Measurements from ENCODE around the gene SOX8.

Gene SOX8

GRCh38 chr16:1010815-1011214, 29.2 kb downstream of the SOX8 start:
- no peak for DNase-seq

GRCh38 chr16:1011316-1012082, 29.9 kb downstream of the SOX8 start:
- no peak for DNase-seq

GRCh38 chr16:1012135-1012534, 30.6 kb downstream of the SOX8 start:
- no peak for DNase-seq

GRCh38 chr16:1012722-1013592, 31.4 kb downstream of the SOX8 start:
- DNase-seq, result no peak

GRCh38 chr16:1013593-1013900, 32.0 kb downstream of the SOX8 start:
- DNase-seq, result no peak

GRCh38 chr16:1014221-1014620, 32.7 kb downstream of the SOX8 start:
- no peak for DNase-seq

- no peak for DNase-seq
These were observed 33.4 kb downstream of the SOX8 start for GRCh38 chr16:1014771-1015495.

- no peak for DNase-seq
These were observed 37.1 kb downstream of the SOX8 start for GRCh38 chr16:1018447-1019198.

- DNase-seq, result no peak
These were observed 37.9 kb downstream of the SOX8 start for GRCh38 chr16:1019231-1020090.

GRCh38 chr16:1020091-1020399, 38.5 kb downstream of the SOX8 start:
- DNase-seq, result no peak

GRCh38 chr16:1020591-1020990, 39.0 kb downstream of the SOX8 start:
- no peak for DNase-seq

GRCh38 chr16:1021553-1022160, 40.1 kb downstream of the SOX8 start:
- DNase-seq, result no peak

- no peak for DNase-seq
These were observed 40.9 kb downstream of the SOX8 start for GRCh38 chr16:1022466-1022865.

- DNase-seq, result no peak
These were observed 42.6 kb downstream of the SOX8 start for GRCh38 chr16:1024138-1024537.

- peak; percentile 9 for DNase-seq
These were observed 43.7 kb downstream of the SOX8 start for GRCh38 chr16:1025183-1025809.

GRCh38 chr16:1026057-1026783, 44.6 kb downstream of the SOX8 start:
- no peak for DNase-seq

- no peak for DNase-seq
These were observed 45.4 kb downstream of the SOX8 start for GRCh38 chr16:1026784-1027500.

- DNase-seq, result no peak
These were observed 45.9 kb downstream of the SOX8 start for GRCh38 chr16:1027501-1027815.

GRCh38 chr16:1028056-1028455, 46.5 kb downstream of the SOX8 start:
- DNase-seq, result no peak
